NCI-H2196 treated with DMSO at 0.1 percent for 48 hours (cell line): ENCODE results near the gene DDI2.
"Not testable (repeated sequence)": the region's sequence is repeated elsewhere in the genome, so short reads cannot be mapped to it uniquely, and the experiment has no call there.

Experiments
- DNase-seq: peaks from one replicate; lab custom pipeline; 2025; ENCODE audit not compliant: unreplicated experiment; lab: John Stamatoyannopoulos, UW

DDI2 gene

DNA sequence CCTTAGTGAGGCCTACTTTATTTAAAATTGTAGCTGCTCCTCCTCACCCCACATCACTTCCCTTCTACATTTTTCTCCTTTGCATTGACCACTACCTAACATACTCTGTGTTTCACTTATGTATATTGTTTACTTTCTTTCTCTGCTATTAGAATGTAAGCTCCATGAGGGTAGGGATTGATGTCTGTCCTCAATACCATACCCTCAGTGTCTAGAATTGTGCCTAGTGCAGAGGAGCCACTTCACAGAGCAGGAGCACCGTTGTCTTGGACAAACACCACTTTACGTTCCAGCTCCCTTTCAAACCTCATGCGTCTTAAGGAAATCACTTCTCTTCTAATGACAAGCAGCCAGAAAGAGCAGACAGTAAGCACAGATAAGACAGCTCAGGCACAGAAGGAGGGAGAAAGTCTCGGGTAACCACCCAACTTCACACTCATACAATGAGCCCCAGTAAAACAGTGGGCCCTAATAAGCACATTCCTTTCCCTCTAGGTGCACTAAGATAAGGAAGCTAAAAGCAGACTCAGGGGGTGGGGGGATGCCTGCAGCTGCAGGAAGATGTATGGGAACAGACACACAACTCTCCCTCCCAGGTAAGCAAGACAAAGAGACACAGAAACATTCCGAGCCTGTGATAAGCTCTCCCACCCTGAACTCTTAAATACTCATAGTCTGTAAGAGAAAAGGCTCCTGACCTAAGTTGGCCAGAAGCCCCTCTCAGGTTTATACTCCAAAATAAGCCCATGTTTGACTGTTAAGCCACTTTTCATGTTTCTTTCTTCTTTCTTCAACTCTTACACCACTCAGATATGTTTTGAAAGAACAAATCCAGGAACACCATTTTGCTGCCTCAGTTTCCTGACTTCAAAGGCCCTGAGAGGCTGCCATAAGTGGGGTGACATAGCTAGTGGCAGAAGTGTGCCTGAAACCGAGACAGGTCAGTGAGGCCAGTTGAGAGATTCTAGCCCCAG is 59.7 kb downstream of the DDI2 start:
- DNase-seq = no peak

DNA sequence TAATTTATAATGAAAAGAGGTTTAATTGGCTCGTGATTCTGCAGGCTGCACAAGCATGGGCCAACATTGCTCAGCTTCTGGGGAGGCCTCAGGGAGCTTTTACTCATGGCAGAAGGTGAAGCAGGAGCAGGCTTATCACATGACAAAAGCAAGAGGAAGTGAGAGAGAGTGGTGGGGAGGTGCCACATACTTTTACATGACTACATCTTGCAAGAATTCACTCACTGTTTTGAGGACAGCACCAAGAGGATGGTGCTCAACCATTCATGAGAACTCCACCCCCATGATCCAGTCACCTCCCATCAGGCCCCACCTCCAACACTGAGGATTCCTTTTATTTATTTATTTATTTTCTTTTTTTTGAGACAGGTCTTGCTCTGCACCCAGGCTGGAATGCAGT is 61.3 kb downstream of the DDI2 start:
- DNase-seq = no peak

DNA sequence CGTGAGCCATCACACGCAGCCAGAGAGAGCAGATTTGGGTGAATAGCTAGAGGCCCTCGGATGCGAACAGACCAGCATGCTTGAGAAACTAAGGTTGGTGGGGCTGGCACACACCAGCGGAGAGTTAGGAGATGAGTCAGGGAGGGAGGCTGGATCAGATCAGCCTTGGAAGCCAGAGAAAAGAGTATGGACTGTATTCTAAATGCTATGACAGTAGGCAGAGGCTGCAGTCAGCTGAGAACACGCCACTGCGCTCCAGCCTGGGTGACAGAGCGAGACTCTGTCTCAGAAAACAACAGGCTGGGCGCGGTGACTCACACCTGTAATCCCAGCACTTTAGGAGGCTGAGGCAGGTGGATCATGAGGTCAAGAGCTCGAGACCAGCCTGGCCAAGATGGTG is 62.9 kb downstream of the DDI2 start:
- no peak for DNase-seq

DNA sequence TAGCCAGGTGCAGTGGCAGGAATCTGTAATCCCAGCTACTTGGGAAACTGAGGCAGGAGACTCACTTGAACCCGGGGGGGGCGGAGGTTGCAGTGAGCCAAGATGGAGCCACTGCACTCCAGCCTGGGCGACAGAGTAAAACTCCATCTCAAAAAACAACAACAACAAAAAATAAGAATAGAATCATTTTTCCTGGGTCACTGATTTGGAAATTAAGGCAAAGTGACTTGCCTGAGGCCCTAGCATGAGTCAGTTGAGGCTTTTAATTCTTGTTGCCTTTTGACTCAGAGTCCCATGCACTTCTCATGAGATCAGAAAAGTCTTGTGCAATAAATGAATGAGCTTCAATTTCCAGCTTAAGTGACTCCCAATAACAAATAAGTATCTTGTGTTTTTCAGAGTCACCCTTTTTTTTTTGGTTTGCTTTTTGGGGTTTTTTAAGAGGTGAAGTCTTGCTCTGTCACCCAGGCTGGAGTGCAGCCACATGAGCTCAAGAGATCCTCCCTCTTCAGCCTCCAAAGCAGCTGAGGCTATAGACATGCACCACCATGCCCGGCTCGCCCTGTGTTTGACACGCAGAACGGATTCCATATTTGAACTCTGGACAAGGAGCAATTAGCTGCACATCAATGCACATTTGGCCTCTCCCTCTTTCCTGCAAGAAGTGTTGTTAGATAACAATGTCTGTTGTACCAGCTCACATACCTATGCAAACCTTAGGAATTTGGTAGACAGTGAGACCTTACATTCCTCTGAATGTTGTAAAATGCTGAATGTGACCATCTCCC is 63.5 kb downstream of the DDI2 start:
- DNase-seq = no peak

DNA sequence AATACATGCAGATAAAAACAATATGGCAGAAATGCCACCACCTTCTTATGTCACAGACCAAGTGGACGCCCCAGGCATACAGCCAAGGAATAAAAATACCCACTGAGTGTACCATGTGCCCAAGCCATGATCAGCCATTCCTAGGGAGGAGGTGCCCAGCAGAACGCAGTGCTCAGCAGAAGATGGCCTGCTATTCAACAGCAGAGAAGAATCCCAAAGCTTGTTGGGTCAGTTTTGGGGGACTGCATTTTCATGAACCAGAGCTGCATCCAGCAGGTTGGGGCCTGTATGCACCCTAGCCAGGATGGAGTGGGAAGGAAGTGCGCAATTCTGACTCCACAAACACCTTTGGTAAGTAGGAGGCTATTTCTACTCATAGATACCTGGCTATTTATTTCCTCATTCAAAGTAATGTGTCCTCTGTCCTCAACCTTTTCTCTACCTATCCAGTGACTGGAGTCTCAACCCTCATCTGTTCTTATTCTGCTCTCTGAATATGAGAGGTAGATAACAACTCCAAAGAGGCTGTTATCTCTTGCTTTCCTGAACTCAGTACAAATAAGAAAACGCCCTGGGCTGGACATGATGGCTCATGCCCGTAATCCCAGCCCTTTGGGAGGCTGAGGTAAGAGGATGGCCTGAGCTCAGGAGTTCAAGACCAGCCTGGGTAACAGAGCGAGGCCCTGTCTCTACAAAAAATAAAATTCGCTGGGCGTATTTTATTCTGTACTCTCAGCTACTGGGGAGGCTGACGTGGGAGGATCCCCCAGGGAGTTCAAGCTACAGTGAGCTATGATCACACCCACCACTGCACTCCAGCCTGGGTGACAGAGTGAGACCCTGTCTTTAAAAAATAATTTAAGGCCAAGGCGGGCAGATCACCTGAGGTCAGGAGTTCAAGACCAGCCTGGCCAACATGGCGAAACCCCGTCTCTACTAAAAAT is 64.4 kb downstream of the DDI2 start:
- no peak for DNase-seq

DNA sequence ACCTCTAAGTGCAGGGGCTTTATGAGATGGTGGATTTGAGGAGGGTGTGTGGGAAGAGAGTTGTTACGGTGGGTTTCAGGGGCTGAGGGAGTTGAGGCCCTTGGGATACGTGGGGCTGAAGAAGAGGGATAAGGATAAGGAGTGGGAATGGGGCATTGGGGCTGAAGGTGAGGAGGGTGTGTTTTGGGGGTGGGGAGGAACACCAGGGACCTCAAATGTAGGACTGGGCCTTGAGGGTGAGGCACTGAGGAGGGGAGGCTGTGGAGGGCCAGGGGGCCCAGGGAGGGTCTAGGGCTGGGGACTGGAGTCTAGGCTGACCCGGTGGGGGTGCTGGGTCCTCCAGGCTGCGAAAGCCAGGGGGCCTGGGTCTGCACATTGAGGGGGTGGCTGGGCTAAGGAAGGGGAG is 65.7 kb downstream of the DDI2 start:
- no peak for DNase-seq

DNA sequence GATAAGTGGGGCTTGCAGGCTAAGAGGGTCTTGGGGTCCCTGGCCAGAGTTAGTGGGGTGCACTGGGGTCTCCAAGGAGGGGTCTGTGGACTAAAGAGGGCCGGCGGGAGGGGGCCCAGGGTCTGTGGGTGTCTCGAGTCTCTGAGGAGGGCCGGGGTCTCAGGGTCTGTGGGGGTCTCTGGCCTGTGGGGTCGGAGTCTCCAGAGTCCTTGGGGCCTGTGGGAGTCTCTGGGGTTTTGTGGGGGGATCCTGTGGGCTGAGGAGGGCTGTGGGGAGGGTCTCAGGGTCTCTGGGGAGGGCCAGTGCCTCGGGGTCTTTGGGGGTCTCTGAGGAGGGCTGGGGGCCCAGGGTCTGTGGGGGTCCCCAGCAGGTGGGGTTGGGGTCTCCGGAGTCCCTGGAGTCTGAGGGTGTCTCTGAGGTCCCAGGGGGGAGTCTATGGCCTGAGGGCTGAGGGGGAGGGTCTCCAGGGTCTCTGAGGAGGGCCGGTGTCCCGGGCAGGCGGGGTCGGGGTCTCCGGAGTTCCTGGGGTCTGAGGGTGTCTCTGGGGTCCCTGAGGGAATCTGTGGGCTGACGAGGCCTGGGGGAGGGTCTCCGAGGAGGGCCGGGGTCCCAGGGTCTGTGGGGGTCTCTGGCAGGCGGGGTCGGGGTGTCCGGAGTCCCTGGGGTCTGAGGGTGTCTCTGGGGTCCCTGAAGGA is 66.2 kb downstream of the DDI2 start:
- no peak for DNase-seq

DNA sequence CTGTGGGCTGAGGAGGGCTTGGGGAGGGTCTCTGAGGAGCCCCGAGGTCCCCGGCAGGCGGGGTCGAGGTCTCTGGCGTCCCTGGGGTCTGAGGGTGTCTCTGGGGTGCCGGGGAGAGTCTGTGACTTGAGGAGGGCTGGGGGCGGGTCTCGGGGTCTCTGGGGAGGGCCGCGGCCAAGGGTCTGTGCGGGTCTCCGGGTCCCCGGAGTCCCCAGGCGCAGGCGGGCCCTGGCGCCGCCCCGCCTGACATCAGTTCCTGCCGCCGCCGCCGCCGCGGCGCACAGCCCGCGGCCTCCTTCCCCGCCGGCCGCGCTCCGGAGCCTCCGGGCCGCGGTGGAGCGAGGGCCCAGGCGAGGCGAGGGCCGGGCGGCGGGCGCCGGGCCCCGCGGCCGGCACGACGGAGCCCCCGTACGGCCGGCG is 66.8 kb downstream of the DDI2 start, which contains the start of gene PLEKHM2:
TSS of gene PLEKHM2 (plus strand) at position 279 of the 420 bp plus-strand sequence. CDS start 239 bp downstream, outside the sequence.
- DNase-seq = no peak

DNA sequence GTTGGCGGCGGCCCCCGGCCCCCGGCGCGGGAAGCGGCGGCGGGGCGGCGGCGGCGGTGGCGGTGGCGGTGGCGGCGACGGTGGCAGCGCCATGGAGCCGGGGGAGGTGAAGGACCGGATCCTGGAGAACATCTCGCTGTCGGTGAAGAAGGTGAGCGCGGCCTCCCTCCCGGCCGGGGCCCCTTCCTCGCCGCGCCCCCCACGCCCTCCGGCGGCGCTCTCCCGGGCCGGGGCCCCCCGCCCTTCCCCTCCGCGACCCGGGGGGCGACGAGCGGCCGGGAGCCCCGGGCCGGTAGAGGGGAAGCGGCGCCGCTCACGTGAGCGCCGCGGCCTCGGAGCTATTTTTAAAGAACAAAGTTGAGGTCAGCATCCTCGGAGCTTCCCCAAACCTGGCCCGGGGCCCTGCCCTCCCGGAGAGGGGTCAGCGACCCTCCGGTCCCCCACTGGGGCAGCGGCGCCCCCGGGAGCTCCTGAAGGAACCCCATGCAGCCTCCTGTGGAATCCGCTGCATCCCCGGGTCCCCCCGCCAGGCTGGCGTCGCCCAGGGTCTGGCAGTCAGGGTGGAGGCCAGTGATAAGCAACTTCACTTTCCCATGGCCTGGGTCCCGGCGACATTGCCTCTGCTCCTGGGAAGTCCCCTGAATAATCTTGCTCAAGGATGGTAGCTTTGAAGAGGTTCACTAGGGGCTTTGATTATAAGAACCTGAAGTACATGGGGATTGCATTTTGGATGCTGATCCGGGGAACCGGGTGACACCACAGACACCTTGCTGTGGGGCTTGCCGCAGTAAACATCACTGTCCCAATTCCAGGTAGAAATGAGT is 67.4 kb downstream of the DDI2 start:
- no peak for DNase-seq

DNA sequence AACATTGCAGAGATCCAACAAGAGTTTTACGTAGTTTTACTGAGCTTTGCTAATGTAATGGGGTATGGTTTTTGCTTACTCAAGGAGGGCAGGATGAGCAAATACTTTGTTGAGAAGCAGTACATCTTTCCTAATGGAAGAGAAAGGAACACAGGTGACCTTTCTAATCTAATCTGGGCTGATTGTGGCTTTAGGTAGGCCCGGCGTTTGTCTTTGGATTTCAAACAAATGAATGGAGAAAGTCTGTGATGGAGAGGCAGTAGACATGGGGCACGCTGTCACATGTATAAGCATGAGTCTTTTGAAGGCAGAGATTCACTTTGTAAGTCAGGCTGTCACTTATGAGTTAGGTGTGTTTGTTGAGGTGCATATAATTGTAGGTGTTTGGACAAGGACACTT is 68.6 kb downstream of the DDI2 start:
- no peak for DNase-seq

DNA sequence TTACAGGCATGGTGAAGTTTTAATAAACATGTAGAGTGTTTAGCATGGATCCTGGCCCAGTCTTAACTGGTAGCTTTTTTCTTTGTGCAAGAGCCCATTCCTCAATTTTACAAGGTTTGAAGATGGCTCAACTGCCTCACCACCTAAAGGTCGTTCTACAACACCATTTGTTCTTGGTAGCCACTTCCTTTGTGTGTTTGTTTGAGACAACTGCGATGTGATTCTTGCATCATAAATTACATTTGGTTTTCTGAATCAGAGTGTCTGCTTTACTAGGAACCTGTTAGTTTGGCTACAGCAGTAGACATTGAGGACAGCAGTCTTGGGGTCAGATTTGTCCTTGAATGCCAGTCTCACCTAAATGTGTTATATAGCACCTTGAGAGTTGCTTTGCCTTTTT is 70.2 kb downstream of the DDI2 start:
- DNase-seq = no peak

DNA sequence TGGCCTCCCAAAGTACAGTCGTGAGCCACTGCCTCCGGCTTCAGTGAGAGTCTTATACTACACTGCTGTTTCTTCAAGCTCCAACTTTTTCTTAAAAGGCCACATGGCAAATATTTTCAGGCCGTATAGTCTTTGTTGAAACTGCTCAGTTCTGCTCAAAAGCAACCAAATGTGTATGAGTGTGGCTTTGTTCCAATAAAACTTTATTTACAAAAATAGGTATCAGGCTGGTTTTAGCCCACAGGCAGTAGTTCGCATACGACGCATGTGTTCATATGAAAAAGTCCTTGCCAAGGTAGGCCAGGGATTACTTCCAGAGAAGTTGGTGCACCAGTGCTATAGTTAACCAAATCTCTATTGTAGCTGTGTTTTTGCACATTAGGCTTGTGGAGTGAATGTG is 73.1 kb downstream of the DDI2 start:
- DNase-seq = no peak

DNA sequence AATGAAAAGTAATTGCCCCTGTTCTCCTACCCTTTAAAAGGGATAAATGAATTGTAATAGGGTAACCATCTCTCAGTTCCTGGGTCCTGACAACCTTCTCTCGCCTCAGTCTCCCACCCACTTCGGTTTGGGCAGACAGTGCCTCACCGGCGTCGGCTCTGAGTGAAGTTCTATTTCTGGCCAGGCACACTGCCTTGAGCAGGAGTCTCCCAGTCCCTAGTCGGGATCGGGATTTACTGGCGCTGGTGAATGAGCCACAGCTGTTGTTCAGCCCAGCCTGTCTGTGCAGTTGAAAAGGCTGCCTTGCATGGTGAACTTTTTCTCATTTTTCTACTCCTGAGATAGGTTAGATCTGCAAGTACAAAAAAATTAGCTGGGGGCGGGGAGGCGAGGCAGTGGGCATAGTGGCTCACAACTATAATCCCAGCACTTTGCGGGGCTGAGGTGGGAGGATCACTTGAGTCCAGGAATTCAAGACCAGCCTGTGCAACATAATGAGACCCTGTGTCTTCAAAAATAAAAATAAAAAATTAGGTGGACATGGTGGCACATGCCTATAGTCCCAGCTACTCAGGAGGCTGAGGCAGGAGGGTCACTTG is 74.3 kb downstream of the DDI2 start:
- DNase-seq = no peak

DNA sequence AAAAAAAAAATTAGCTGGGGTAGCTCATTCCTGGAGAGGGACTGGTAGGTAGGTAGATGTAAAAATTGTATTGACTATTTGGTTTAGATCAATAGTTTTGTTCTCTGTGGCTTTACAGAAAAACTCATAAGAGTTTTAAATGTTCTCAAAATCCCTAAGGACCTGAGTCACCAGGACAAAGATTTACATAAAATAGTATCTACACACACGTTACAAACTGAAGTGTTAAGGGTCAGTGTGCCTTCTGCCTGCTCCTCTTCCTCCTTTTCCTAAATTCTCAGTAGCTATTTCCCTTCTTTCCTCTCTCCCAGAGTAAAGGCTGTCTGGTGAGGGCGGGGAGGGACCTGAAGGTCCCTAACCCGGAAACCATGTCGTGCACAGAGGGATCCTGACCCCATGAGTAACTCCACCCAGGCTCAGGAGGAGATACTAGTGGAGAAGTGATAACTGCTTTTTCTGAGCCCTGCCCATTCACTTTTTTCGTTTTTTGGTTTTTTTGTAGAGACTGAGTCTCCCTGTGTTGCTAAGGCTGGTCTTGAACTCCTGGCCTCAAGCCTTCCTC is 74.9 kb downstream of the DDI2 start:
- no peak for DNase-seq

DNA sequence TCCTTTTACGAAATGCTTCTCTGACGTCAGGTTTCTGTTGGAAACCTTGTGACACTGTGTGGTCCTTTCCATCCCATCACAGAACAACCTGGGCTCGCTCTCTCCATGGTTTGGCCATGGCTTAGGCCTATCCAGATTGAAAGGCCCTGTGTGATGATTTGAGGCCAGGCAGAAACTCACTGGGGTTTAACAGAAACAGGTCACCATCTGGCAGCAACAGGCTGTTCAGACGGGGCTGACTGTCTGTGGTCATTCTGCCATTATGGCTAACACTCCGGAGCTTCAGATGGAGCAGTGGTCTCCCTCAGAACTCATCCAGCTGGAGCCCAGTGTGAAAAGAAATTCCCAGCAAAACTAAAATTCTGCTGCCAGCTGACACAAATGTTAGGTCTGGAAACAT is 76.1 kb downstream of the DDI2 start:
- DNase-seq = no peak

DNA sequence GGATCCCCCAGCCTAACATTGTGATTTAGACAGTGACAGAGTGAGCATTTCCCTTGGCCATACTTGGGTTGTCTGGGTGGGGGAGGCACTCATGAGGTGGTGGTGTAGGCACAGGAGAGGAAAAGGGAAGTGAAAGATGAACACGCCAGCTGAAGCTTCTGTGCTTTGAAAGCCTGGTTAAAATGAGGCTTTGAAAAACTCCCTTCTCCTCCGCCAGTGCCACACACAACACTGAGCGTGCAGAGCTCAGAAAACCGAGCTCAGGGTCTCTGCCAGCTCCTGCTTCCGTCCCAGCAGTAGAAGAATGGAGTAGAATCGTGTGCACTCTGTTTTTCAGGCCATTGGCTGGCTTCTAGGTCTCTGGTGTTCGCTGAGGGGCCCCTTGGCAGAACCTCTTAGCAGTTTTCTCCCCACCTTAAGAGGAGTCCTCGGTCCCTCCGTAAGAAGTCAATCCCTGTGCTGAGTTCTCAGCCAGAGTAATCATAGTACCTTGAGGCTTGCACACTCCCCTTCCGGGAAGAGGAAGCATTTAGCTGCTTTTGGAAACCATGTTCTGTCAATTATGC is 79.8 kb downstream of the DDI2 start:
- DNase-seq = no peak

DNA sequence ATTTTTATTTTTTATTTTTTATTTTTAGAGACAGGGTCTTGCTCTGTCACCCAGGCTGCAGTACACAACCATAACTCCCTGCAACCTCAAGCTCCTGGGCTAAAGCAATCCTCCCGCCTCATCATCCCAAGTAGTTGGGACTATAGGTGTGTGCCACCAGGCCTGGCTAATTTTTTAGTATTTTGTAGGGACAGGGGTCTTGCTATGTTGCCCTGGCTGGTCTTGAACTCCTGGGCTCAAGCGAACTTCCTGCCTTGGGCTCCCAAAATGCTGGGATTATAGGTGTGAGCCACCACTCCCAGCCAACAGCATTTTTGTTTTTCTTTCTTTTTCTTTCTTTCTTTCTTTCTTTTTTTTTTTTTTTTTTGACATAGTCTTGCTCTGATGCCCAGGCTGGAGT is 80.9 kb downstream of the DDI2 start:
- DNase-seq = no peak

DNA sequence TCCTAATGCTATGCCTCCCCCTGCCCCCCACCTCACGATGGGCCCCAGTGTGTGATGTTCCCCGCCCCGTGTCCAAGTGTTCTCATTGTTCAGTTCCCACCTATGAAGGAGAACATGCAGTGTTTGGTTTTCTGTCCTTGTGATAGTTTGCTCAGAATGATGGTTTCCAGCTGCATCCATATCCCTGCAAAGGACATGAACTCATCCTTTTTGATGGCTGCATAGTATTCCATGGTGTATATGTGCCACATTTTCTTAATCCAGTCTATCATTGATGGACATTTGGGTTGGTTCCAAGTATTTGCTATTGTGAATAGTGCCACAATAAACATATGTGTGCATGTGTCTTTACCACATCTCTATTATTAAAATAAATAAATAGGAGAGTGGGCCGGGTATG is 82.1 kb downstream of the DDI2 start:
- not testable (repeated sequence) for DNase-seq
